Measurements from ENCODE around the gene DNAAF1.
"Not testable (repeated sequence)": the region's sequence is repeated elsewhere in the genome, so short reads cannot be mapped to it uniquely, and the experiment has no call there.

The DNAAF1 gene

DNA sequence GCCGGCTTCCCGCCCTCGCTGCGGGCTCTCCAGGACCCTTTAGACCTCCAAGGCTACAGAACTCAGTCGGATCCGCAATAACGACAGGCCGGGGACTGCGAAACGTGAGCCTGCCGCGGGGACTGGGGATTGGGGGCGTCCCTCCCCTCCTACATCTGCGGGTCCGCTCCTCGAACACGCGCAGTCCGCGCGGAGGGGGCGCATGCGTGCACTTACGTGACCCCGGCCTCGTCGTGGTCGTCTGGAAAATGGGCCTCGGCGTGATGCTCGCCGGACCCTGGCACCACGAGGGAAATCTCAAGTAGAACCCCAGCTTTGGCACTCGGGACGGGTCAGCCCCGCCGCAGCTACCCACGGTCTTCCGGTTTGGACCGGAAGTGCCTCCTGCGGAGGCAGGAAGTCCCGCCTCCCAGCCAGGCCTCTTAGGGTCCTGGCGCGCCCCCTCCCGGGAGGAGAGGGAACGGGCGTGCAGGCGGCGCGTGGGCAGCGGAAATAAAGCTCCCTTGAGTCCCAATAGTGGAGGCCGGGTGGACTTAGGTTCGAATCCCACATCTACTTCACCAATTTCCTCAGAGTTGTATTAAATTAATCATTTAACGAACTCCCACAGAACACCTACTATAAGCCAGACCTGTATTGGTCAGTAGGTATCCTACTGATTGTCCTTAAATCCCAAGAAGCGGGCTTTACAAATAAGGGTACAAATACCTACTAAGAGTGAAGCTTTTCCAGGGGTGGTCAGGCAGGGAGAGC lies 41.8 kb downstream of the DNAAF1 start, which contains the start of gene TAF1C:
TSS of gene TAF1C (minus strand) at position 373 of the 753 bp plus-strand sequence. CDS start 2,069 bp downstream, outside the sequence.
- peak; percentile 95 for DNase-seq

DNA sequence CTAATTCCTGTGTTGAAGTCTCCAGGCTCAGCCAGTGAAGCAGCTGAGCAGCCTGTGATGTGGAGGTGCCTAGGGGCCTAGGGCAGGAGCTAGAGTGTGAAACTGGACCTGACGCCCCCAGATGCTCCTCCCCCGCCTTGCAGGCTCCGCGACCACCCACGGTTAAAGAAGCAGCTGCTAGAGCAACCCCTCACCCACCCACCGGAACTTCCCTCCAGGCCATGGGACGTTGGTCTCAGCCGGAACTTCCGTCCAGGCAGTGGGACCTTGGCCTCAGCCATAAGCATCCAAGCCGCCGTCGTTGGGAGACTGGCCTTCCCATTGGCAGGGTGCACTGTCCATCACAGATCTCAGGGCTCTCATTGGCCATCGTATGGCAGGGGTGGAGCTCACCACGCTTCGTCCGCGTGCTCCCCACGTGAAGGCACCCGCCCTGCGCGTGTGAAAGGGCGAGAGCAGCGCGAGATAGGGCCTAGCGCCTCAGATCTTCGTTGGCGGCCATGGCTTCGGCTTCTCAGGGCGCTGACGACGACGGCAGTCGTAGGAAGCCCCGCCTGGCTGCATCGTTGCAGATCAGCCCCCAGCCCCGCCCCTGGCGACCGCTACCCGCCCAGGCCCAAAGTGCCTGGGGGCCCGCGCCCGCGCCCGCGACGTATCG lies 45.8 kb downstream of the DNAAF1 start, which contains the start of gene ADAD2:
TSS of gene ADAD2 (plus strand) at position 427 of the 658 bp plus-strand sequence. CDS start at position 501, 74 bp downstream.
- peak; percentile 49 for DNase-seq

DNA sequence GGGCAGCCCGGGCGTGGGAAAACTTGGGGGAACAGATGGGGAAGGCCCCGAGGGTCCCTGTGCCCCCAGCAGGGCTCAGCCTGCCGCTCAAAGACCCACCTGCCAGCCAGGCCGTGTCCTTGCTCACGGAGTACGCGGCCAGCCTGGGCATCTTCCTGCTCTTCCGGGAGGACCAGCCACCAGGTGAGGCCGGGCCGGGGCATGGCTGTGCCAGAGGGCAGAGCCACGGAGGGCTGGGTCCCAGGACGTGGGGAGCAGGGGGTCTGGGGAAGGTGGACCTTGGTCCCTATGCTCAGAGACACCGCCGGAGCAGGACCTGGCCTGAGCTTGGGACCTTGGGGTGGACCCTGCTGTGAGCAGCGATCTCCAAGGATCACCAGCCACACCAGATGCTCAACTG lies 46.4 kb downstream of the DNAAF1 start:
- no peak for DNase-seq

DNA sequence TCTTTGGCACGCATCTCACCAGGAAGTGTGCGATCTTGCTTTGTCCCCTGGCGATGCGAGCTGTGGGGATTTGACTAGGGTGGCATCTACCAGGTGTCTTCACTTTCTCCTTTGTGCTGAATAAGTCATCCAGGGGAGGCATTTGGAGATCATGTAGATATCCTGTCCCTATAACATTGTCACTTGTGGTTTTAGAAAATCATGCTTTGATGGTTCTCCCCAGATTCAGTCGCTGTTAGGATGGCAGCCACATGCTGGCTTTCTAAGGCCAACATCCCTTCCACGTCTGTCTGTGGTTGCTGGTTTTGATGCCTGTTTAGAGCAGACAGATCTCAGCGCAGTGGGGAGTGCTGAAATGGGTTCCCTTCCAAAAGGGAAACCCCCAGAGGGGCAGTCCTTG lies 48.4 kb downstream of the DNAAF1 start:
- DNase-seq, result no peak

DNA sequence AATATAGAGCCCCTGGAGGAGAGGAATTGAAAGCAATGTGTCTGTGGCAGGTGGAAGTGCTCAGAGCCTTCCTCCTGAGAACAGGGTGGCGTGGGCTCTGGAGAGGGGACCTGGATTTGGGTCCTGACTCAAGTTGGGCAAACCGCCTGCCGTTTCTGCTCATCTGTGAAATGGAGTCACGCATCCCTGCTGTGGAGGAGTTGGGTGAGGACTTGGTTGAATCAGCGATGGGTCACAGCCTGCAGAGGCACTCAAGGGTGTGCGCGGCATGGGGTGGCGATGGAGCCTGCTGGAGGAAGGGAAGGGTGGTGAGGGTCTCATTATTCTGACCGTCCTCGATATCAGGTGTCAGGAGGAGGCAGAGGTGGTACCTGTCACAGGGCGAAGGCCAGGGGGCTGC lies 48.9 kb downstream of the DNAAF1 start:
- DNase-seq, result no peak

DNA sequence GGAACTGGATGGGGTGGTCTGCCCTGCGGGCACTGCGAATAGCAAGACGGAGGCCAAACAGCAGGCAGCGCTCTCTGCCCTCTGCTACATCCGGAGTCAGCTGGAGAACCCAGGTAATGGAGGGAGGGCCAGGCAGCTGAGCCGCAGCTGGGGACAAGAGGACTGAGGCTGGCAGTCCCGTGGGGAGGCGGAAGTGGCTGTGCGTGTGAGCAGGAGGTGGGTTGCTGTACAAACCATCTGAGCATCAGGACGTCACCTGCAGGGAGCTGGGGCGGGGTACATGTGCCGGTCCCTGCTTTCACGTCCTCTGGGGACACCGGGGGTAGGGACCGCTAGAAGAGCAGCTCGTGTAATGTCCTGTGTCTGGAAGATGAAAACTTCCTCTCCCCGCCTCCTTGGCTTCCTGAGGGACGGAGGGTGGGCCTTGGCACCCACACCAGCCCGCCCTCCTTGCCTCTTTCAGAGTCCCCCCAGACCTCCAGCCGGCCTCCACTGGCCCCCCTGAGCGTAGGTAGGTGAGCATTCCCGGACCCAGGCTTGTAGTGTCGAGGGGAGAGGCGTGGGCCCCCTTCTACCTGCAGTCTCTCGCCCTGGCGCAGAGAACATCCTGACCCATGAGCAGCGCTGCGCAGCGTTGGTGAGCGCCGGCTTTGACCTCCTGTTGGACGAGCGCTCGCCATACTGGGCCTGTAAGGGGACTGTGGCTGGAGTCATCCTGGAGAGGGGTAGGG lies 49.5 kb downstream of the DNAAF1 start:
- peak; percentile 58 for DNase-seq

DNA sequence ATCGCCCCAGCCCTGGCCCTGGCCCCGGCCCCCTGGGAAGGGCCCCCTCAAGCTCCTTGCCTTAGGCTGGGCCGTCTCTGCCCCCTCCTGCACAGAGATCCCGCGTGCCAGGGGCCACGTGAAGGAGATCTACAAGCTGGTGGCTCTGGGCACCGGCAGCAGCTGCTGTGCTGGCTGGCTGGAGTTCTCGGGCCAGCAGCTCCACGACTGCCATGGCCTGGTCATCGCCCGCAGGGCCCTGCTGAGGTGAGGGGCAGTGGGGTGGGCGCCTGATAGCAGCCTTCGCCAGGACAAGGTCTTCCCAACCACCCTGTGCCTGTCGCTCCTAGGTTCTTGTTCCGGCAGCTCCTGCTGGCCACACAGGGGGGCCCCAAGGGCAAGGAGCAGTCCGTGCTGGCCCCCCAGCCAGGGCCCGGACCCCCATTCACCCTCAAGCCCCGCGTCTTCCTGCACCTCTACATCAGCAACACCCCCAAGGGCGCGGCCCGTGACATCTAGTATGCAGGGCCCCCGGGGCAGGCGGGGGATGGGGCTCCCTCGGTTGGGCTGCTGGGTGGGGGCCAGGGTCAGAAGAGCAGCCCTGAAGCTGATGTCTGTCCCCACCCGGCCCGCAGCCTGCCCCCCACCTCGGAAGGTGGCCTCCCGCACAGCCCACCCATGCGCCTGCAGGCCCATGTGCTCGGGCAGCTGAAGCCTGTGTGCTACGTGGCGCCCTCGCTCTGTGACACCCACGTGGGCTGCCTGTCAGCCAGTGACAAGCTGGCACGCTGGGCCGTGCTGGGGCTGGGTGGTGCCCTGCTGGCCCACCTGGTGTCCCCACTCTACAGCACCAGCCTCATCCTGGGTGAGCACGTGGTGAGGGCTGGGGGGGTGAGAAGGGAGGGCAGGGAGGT lies 50.3 kb downstream of the DNAAF1 start:
- no peak for DNase-seq

DNA sequence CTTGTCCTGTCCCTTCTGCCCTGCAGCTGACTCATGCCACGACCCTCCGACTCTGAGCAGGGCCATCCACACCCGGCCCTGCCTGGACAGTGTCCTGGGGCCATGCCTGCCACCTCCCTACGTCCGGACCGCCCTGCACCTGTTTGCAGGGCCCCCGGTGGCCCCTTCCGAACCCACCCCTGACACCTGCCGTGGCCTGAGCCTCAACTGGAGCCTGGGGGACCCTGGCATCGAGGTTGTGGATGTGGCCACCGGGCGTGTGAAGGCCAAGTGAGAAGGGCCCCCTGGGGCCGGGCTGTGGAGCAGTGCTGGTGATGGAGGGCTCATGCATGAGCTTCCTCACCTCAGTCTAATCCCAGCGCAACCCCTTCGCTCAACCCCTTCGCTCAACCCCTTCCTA lies 51.0 kb downstream of the DNAAF1 start:
- no peak for DNase-seq

DNA sequence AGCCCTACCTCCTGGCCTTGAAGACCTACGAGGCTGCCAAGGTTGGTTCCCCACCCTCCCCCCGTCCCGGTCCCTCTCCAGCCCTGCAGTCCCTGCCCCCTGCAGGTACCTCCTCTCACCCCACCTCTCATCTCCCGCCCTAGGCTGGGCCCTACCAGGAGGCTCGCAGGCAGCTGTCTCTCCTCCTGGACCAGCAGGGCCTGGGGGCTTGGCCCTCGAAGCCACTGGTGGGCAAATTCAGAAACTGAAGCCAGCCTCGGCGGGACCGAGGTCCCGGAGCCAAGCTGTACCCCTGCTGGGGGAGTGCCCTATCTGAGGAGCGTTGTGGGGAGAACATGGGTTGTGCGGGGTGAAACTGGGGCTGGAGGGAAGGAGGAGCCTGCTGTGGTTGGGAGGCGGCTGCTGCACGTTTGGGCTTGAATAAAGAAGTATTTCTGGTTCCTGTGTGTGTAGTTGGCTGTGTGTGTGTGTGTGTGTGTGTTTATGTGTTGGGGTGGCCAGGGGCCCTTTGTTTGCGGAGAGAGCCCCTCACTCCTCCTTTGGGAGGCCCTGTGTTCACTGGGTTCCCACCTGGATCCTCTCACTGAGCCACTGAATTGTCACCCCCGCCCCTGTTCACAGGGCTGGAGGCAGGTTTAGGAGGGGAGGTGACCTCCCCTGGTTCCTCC lies 51.8 kb downstream of the DNAAF1 start:
- no peak for DNase-seq

DNA sequence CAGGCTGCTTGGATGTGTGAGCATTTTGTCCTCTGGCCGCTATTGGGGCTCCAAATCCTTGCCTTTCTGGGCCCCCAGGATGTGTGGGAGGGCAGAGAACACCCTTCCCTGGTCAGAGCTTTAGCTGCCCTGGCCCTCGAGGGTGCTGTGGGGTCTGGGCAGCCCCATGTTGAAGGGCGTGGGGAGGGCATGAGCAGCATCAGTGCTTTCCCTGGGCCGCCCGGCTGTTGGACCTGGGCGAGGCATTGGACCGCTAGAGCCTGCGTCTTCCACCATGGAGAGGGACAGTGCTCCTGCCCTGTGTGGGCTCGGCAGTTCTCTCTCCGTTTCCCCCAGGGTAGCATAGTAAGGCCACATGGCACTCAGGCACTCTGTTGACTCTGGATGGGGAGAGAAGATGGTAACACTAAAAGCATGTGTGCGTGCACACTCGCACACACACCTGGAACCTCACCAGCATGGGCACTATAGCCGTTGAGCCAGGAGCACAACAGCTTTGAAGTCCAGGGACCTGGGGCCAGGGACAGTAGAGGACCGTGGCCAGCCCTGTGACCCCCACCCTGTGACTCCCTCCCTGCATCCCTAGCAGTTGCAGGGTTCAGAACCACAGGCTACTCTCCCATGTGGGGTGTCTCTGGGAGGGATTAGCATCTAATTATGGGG lies 52.5 kb downstream of the DNAAF1 start:
- no peak for DNase-seq

DNA sequence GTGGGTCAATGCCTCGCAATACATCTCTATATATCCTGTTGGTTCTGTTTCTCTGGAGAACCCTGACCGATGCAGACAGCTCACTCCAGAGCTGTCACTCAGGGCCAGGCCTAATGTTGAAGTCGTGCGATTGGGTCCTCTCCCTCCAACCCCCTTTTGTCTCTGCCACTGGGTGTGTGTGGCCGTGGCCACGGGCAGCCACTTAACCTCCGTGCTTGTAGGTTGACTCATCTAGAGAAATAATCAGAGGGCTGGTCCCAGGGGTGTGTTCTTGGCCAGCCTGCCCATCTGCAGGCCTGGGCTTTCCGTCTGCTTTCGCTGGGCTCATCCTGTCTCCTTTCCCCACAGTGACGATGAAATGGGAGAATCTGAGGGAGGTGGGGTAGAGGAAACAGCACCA lies 53.3 kb downstream of the DNAAF1 start:
- no peak for DNase-seq

DNA sequence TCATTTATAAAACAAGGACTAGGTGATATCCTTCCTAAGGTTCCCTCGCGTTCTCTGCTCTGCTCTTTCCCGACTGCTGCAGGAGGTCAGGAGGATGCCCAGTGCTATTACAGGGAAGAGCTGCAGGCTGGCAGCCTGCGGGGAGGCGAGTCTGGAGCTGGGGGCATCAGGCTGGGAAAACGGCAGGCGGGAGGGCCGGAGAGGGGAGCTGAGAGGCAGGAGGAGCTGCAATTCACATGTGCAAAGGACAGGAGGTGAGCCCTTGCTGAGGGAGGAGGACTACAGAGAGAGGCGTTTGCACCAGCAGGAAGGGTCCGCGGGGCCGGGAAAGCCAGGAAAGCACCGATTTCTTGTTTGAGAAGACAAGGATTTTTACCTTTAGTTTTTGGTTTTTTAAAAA lies 54.0 kb downstream of the DNAAF1 start:
- no peak for DNase-seq

DNA sequence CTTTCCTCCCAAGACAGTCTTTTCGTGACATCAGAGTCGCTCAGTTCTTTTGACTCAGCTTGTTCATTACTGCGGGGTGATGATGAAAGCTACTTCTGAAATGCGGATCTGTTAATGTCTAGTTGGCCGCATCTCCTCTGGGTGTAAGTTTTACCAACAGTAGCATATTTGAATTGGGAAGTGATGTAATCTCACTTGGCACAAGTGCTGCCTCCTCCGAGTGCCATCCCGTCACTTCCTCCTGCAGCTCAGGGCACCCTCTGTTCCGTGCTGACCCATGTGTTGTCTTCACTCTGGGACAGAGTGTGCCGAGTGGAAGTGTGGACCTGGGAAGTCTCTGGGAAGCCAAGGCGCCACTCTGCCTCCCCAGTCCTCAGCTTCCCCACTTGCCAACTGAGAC lies 54.8 kb downstream of the DNAAF1 start:
- no peak for DNase-seq

DNA sequence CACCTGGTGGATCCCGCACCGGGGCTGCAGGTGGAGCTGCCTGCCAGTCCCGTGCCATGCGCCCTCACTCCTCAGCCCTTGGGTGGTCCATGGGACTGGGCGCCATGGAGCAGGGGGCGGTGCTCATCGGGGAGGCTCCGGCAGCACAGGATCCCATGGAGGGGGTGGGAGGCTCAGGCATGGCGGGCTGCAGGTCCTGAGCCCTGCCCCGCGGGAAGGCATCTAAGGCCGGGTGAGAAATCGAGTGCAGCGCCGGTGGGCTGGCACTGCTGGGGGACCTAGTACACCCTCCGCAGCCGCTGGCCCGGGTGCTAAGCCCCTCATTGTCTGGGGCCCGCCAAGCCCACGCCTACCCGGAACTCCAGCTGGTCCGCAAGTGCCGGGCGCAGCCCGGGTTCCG lies 59.4 kb downstream of the DNAAF1 start:
- not testable (repeated sequence) for DNase-seq

DNA sequence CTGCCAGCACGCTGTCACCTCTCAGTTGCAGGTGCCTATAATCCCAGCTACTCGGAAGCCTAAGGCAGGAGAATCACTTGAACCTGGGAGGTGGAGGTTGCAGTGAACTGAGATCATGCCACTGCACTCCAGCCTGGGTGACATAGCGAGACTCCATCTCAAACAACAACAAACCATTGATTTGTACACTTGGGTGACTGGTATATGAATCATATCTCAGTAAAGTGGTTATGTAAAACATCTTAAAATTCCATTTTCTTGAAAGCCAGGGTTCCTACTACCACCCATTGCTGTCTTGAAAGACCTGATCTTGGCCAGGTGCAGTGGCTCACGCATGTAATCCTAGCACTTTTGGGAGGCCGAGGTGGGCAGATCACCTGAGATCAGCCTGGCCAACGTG lies 60.0 kb downstream of the DNAAF1 start:
- not testable (repeated sequence) for DNase-seq

DNA sequence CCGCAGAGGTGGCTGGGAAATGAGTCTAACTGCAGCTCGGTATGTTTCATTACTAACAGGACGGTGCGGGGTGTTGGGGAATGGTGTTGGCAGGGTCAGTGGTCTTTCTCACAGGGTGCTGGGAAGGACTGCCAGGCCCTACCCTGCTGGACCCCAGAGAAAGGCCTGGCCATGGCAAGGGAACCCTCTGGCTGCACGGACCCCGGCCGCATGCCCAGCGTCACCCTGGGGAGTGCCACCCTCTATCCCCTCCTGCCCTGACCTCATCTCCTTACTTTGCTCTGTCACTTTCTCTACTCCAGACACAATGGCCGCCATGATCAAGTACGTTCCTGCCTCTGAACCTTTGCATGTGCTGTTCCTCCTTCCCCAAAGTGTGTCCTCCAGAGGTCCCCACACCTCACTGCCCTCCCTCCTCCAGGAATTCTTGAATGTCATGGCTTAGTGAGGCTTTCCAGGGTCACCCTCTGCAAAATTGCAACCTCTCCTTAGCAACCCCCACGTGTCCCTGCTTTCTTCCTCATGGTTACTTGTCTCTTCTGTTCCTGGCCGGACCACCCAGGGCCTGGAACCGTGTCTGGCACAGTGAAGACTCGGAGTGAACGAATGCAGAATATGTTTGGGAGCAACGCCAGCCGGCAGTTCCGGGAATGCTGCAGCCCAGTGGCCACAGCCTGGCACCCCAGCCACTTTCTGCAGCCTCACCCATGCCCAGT lies 61.0 kb downstream of the DNAAF1 start:
- no peak for DNase-seq

DNA sequence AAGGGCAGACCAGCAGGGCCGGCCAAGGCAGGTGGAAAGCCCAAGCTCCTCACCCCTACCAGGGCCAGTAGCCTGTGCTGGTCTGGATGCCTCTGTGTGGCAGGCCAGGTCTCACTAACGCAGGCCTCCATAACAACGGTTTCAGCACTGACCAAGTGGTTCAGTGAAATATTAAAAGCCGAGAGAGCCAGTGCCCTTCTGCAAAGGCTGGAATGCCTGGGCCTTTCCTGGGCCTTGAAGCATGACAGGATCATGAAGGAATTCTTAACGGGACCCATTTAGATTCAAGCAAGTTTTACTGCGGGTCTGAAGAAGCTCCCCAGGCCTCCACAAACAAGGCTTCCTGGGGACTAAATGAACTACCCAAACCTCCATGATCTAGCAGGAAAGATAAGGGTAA lies 62.1 kb downstream of the DNAAF1 start:
- no peak for DNase-seq

DNA sequence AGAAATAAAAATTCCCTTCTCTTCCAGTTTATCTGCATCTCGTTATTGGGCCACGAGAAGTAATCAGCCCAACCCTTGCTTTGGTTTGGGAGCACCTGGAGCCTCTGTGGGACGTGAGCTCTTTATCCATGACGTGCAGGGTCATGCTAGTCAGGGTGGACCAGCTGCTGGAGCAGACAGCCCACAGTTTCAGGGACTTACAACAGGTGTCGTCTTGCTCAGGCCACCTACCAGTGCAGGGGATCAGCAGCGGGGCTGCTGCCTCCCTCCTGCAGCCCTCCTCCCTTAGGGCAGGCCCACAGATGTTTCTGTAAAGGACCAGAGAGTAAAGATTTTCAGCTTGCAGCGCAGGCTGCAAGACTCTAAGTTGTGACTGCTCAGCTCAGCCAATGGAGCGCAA lies 62.8 kb downstream of the DNAAF1 start:
- DNase-seq, result no peak

DNA sequence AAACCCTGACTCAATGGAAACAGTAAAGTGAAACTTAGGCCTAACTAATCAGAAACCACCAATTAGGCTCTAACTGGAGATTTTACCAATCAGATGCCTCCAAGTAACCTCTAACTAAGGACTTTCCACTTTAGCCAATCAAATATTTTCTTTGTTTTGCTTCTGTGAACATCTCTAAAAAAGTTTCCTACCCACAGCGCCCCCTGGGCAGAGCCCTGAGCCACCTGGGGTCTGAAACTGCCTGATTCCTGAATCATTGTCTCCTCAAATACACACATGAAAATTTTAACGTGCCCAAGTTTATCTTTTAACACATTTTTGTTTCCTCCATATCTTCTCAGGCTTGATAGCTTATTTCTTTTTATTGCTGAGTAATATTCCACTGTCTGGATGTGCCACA lies 64.9 kb downstream of the DNAAF1 start:
- DNase-seq, result no peak

DNA sequence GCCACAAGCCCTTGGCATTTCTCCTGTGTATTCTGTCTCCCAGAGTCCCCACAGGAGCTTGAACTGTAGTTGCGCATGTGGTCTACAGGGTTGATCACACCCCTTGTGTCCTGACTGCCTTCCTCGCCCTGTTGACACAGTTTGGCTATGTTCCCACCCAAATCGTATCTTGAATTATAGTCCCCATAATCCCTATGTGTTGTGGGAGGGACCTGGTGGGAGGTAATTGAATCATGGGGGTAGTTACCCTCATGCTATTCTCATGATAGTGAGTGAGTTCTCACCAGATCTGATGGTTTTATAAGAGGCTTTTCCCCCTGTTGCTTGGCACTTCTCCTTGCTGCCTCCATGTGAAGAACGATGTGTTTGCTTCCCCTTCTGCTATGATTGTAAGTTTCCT lies 67.0 kb downstream of the DNAAF1 start:
- DNase-seq, result no peak

DNA sequence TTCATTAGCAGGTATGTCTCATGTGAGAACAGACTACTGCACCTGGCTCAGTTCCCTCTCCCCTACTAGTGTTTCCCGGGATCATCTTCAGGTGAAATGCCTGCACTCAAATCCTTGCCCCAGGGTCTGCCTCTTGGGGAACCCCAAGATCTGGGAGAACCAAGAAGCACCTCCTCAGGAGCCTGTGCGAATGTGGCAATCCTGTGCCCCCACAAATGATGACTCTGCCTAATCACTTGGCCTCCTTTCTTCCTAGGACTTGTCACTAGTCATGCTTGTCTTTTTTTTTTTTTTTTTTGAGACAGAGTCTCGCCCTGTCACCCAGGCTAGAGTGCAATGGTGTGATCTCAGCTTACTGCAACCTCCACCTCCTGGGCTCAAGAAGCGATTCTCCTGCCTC lies 67.5 kb downstream of the DNAAF1 start:
- no peak for DNase-seq
